Transverse colon (tissue), 4 donors: ENCODE results near the gene ECM1. TPM values are rescaled to one million over a fixed set of nuclear protein-coding genes. Genes with fewer than 3 reads are reported as not detected.
A peak's percentile ranks its signal among the peaks of the same experiment; 100 is the strongest.

Experiments
- DNase-seq: peaks from one replicate; pipeline ENCODE4 v3.0.0-alpha.2; 2019
- H3K27ac ChIP-seq, 4 donors: fragments of 200-600 bp; sonication (generic); 2 replicates each; pipeline ENCODE4 v1.5.1; 2016 to 2018; ENCODE audit warnings: inconsistent platforms in 4 of 4
- H3K27me3 ChIP-seq: fragments of 200-600 bp; sonication (generic); 2 replicates; pipeline ENCODE4 v1.5.1; 2017; ENCODE audit warnings: inconsistent platforms
- H3K36me3 ChIP-seq, 4 donors: fragments of 200-600 bp; sonication (generic); 2 replicates each; pipeline ENCODE4 v1.5.1; 2017 to 2019; ENCODE audit warnings: inconsistent platforms in 4 of 4
- H3K4me1 ChIP-seq, 4 donors: fragments of 200-600 bp; sonication (generic); 2 replicates each; pipeline ENCODE4 v1.5.1; 2017 to 2020; ENCODE audit warnings: inconsistent platforms in 4 of 4
- H3K4me3 ChIP-seq, 4 donors: fragments of 200-600 bp; sonication (generic); 1 replicate in 1 of 4; 2 replicates in 3 of 4; pipeline versions ENCODE4 v1.5.1 to v1.6.1; 2017 to 2019; ENCODE audit warnings: inconsistent platforms in 4 of 4
- H3K9me3 ChIP-seq, 2 donors: fragments of 200-600 bp; sonication (generic); 2 replicates each; pipeline ENCODE4 v1.5.1; 2017 to 2019; ENCODE audit warnings: inconsistent platforms in 2 of 2
- CTCF ChIP-seq, 5 experiments: fragments of 200-600 bp in 3 of 5; fragments of 450-650 bp in 2 of 5; sonication (generic) in 3 of 5; IDR thresholded peaks; 1 replicate in 2 of 5; 2 replicates in 3 of 5; pipeline ENCODE4 v1.5.1; 2016 to 2017; ENCODE audit warnings: antibody characterized with exemption in 5 of 5, inconsistent platforms in 3 of 5, mild to moderate bottlenecking in 2 of 5, moderate library complexity in 1 of 5
- EP300 ChIP-seq: sonication (generic); formaldehyde crosslinking; IDR thresholded peaks from one replicate; pipeline ENCODE4 v1.6.1; 2017; ENCODE audit warnings: antibody characterized with exemption, low read depth
- POLR2A ChIP-seq: fragments of 450-650 bp; IDR thresholded peaks from one replicate; pipeline ENCODE4 v1.6.1; 2016; ENCODE audit warnings: antibody characterized with exemption, mild to moderate bottlenecking, moderate library complexity
- POLR2AphosphoS5 ChIP-seq, 3 donors: sonication (generic); formaldehyde crosslinking; IDR thresholded peaks; one replicate each; pipeline ENCODE4 v1.6.1; 2016; ENCODE audit warnings: antibody characterized with exemption in 3 of 3
- WGBS, 2 donors: methylation state at CpG; one replicate each; pipeline ENCODE4 v1.1.5; 2018; ENCODE audit warnings: low coverage in 1 of 2; 5-methylcytosine and 5-hydroxymethylcytosine counted together
- in situ Hi-C, 4 donors: fragments of 200-750 bp; cut with MboI; loops; one replicate each; pipeline versions ENCODE4 v1.15.0 to v1.15.1; 2017; ENCODE audit warnings: low sequenced_read_pairs in 3 of 4, low pct_ligation_motif_present in 1 of 4, low pct_unique_long_range_greater_than_20kb in 1 of 4
- intact Hi-C: fragments of 100-400 bp; cut with DNase I; formaldehyde crosslinking; loops from one replicate; pipeline ENCODE4 v1.15.1; 2023; ENCODE audit warnings: low total_unique reads
- total RNA-seq, 4 donors: library from RNA; depleted of rRNA; stranded (reverse); fragments of >200 nt; gene quantifications; one replicate each; pipeline ENCODE4 v1.1.0, GENCODE V29; 2016

ECM1 gene
- total RNA-seq, 4 donors from 2014 or later, result 1.5 to 5.4 (median 3.3) TPM

DNA sequence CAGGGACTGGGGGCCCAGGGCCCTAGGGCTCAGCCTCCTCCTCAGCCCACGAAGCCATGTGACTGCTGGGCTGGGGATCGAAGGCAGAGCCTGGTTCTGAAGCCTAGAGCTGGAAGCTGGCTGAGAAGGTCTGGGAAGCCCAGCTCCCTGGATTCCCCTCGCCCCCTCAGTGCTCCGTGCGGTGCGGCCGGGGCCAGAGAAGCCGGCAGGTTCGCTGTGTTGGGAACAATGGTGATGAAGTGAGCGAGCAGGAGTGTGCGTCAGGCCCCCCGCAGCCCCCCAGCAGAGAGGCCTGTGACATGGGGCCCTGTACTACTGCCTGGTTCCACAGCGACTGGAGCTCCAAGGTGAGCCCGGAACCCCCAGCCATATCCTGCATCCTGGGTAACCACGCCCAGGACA lies 50.4 kb downstream of the ECM1 start:
- H3K4me1 ChIP-seq, result peaks cover 20 to 46% (median 38%) of the 10 kb centered on the region in 4 donors
- WGBS, 2 donors, result 79% methylated on average over 15 of the region's 15 CpGs; no CpG with 5 or more reads in 1 of the 2 donors
- peak overlapping the region; percentile 98 to 99 (median 98) for H3K27ac ChIP-seq
- no peak overlapping the region for H3K4me3 ChIP-seq
- H3K27me3 ChIP-seq, result no peaks in the 10 kb centered on the region
- TF ChIP-seq EP300, result no peak
- intact Hi-C loops (no loop called here), in situ Hi-C loops (no loop called here)
- H3K9me3 ChIP-seq, result no peaks in the 10 kb centered on the region
- DNase-seq, result peak; percentile 8
- H3K36me3 ChIP-seq, result no peaks in the 10 kb centered on the region

DNA sequence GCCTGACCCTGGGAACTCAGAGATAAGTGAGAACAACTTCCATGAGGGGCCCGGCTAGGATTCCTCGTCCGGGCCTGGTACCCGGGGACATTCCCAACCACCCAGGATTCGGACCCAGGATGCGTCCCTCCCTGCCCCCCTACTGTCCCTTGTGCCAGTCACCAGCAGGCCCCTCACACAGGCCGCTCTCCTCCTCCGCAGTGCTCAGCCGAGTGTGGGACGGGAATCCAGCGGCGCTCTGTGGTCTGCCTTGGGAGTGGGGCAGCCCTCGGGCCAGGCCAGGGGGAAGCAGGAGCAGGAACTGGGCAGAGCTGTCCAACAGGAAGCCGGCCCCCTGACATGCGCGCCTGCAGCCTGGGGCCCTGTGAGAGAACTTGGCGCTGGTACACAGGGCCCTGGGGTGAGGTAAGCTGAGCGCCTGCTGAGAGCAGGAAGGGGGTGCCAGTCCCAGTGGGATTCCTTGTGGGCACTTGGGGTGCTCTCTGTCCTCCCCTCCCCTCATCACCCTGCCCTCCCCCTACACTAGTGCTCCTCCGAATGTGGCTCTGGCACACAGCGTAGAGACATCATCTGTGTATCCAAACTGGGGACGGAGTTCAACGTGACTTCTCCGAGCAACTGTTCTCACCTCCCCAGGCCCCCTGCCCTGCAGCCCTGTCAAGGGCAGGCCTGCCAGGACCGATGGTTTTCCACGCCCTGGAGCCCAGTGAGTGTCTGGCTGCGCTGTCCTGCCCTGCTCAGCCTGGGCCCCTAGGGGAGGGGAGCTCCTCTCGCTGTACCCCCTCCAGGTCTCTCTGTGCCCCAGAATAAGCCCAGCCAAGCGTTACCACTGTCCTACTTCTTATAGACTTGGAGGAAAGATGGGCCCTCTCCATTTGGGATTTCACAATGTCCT lies 51.1 kb downstream of the ECM1 start:
- Histone ChIP-seq H3K36me3 (no peaks in the 10 kb centered on the region), H3K4me1 (peaks cover 27 to 51% (median 45%) of the 10 kb centered on the region in 4 donors), H3K9me3 (no peaks in the 10 kb centered on the region), H3K4me3 (no peak overlapping the region), H3K27me3 (no peaks in the 10 kb centered on the region), H3K27ac (peak overlapping the region; percentile 98 to 99 (median 98))
- WGBS, 2 donors, result 85% methylated on average over 28 of the region's 28 CpGs; no CpG with 5 or more reads in 1 of the 2 donors
- no peak for TF ChIP-seq EP300
- no peak for TF ChIP-seq CTCF (IDR thresholded peaks at IDR 0.05)
- no peak for TF ChIP-seq POLR2AphosphoS5 (IDR thresholded peaks at IDR 0.05)
- TF ChIP-seq POLR2A, result no peak
- DNase-seq, result peak; percentile 38
- intact Hi-C loops, result no loop called here
- in situ Hi-C loops, result no loop called here

DNA sequence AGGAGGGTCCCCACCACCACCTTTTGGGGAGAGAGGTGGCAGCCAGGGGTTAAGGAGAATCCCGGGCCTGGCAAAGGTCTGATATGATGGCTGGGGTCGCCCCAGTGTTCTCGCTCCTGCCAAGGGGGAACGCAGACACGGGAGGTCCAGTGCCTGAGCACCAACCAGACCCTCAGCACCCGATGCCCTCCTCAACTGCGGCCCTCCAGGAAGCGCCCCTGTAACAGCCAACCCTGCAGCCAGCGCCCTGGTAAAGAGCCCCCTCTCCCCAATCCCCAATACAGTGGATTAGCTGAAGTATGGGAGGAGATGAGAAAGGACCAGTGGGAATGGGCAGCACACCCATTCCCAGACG lies 51.7 kb downstream of the ECM1 start:
- Histone ChIP-seq H3K27ac (peak overlapping the region; percentile 98 to 99 (median 98)), H3K4me3 (peak overlapping the region in 1 of 4 donors; percentile 61), H3K36me3 (no peaks in the 10 kb centered on the region), H3K27me3 (no peaks in the 10 kb centered on the region), H3K9me3 (no peaks in the 10 kb centered on the region), H3K4me1 (peaks cover 33 to 57% (median 51%) of the 10 kb centered on the region in 4 donors)
- 68% methylated on average over 10 of the region's 10 CpGs; no CpG with 5 or more reads in 1 of the 2 donors for WGBS, 2 donors
- no peak for DNase-seq
- in situ Hi-C loops, result loop anchor here in 1 of 4 donors (10.0 kb wide), 1 partner anchor 55 kb away; no protein-coding TSS in a partner anchor
- intact Hi-C loops, result loop anchor here (2.0 to 5.0 kb wide), 2 partner anchors 17 to 58 kb away; no protein-coding TSS in a partner anchor
- TF ChIP-seq POLR2AphosphoS5 (IDR thresholded peaks at IDR 0.05) (no peak), EP300 (no peak), POLR2A (no peak), CTCF (IDR thresholded peaks at IDR 0.05) (no peak)

GRCh38 chr1:150560011-150560438 lies 52.1 kb downstream of the ECM1 start:
- Histone ChIP-seq H3K27me3 (no peaks in the 10 kb centered on the region), H3K4me3 (peak overlapping the region in 2 of 4 donors; percentile 42 to 61), H3K9me3 (no peaks in the 10 kb centered on the region), H3K4me1 (peaks cover 37 to 61% (median 55%) of the 10 kb centered on the region in 4 donors), H3K36me3 (no peaks in the 10 kb centered on the region), H3K27ac (peak overlapping the region; percentile 98 to 99 (median 98))
- in situ Hi-C loops (loop anchor here in 1 of 4 donors (10.0 kb wide), 1 partner anchor 55 kb away; no protein-coding TSS in a partner anchor), intact Hi-C loops (loop anchor here (2.0 to 5.0 kb wide), 2 partner anchors 17 to 57 kb away; no protein-coding TSS in a partner anchor)
- TF ChIP-seq POLR2A (no peak), POLR2AphosphoS5 (IDR thresholded peaks at IDR 0.05) (peak in 2 of 3 donors; percentile 5 to 32), CTCF (IDR thresholded peaks at IDR 0.05) (peak; percentile 90 to 97 (median 95))
- peak; percentile 85 for DNase-seq
- 14% methylated on average over 9 of the region's 9 CpGs; no CpG with 5 or more reads in 1 of the 2 donors for WGBS, 2 donors
